Mucosa of gallbladder (tissue), 1 donor: Measurements from ENCODE around the gene FEZF1. TPM values are rescaled to one million over a fixed set of nuclear protein-coding genes. Genes with fewer than 3 reads are reported as not detected.
"Not testable (repeated sequence)": the region's sequence is repeated elsewhere in the genome, so short reads cannot be mapped to it uniquely, and the experiment has no call there.

Experiments used
- DNase-seq: peaks from one replicate; pipeline ENCODE4 v3.0.0-alpha.2; 2020; ENCODE audit warnings: low spot score
- total RNA-seq: library from RNA; stranded (reverse); gene quantifications from one replicate; pipeline ENCODE4 v1.2.1, GENCODE V29; 2021
- donor health status: DM: no; HTN: no; CAD: no.

The FEZF1 gene
- total RNA-seq, 1 donor from 2014 or later: 0.09 TPM

DNA sequence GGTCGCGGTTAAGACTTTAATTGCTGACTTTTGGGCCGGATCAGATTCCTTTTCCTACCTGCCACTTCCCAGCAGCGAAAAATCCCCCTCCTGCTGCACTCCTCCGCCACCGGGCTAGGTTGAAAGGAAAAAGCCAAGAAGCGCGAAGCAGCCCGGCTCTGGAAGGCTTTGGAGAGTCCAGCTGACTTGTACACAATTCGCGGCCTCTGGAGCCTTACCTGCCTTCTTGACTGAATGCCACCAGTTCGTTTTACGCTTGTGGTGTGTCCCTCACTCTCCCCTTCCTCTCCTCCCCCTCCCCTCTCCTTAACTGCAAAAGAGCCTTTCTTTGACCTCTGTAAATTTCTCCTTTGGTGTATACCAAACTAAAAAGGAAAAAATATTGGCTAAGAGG lies 2.7 kb upstream of the FEZF1 start:
- DNase-seq: no peak

DNA sequence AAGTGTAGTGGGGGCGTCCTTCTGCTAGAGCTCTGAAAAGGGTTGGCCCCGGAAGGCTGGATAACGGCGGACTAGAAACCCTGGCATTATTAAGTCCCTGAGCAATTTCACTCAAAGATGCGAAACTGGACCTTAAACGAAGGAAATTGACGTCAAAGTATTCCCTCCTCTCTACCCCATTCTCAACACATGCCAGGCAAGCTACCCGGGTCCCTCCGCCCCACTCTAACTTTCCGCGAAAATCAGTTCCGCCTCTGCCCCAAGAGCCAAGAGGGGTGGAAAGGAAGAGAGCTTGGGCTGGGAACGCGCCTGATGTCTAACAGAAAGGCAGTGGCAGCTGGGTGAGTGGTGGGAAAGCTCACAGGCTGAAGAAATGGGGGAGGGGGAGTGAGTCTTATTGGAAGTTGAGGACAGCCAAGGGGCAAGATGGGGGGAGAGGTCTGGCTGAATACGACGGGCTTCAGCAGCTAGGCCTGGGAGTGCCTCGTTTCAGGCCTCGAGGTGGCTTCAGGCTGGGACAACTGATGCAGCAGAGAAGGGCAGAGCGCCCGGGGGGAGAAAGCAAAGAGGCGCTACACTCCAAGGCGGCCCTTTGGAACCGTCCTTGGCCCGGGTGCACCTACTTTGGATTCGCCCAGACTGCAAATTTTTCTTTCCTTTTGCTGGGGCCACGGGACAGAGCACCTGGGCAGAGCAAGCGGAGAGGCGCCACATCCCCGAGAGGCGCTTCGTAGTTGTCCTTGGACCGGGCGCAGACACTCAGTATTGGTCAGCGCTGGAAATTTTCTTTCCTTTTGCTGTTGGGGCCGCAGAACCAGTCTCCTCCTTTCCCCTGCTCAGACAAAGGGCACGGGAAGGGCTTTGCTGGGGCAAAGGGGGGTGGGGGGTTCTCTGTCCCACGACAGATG lies 2.0 kb upstream of the FEZF1 start:
- DNase-seq: no peak

GRCh38 chr7:122305475-122306319 lies 1.1 kb upstream of the FEZF1 start:
- no peak for DNase-seq

DNA sequence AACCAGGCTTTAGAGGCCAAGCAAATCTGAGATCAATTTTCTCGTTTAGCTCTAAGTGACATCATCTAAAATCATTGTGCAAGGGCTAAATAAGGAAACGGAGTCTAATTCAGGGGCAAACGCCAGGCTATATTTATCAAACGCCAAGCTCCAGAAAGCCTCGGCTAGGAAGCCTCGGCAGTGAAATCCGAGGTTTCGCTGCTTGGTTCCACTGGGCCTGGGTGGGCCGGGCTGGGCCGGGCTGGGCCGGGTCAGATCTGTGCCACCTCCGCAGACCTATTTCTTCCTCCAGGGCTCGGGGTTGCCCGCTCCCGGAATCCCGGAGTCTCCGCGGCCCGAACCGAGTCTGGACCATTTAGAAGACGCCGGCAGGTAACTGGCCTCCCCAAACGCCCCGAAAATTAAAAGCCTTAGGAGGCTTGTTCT lies 459 bp upstream of the FEZF1 start:
- no peak for DNase-seq

DNA sequence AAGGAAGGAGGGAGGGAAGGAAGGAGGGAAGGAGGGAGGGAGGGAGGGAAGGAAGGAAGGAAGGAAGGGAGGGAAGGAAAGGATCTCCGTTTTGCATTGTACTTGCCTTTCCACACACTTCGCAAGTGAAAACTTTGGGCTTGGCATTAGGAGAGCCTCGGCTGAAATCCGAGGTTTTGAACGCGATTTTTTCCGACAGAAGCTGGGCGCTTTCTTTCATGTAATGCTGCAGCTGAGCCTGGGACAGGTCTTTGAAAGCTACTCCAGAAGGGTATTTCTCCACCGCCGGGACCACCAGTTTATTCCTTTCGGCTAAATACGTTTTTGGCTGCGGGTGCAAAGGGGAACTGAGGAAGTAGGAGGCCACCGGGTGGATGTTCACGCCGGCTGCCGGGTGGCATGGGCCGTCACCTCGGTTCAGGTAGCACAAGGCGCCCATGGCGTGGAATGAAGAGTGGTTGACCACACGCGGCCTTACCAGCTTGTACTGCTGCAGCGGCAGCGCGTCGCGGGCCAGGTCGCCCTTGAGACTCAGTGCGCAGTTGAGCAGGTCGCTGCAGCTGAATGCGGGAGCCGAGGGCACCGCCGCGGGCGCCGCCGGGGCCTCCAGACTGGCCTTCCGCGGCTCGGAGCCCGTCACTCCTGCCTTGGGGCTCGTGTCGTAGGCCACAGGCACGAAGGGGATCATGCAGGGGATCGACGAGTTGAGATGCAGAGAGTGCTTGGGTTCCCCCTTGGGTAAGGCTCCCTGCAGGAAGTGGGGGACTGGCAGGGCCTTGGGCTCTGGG lies 825 bp downstream of the FEZF1 start:
- DNase-seq: no peak

DNA sequence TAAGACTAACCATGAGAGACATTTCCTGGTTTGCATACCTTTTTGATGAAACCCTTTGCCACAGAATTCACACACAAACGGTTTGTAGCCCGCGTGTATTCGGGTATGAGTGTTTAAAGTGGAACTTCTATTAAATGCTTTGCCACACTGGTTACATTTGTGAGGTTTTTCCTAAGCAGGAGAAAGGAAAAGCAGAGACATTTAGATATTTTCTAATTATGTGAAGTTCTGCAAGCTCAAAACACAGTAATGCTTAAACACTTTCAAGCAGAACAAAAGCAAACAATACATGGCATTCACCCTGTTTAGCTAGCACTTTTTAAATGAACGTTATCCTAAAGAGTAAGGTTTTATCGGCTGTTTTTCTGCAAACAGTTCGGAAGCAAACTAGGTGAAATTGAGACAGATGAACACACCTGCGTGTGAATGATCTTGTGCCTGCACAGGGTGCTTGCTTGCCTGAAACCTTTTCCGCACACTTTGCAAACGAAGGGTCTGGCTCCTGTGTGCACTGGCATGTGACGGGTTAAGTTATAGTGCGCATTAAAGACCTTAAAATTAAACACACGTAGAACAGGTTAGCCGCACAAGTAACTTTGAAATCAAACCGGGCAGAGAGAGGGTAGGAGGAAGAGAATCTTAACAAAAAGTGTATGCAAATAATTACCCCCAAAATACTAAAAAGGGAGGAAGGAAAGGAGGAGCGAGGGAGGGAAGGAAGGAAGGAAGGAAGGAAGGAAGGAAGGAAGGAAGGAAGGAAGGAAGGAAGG lies 1.6 kb downstream of the FEZF1 start:
- DNase-seq: no peak

- DNase-seq: no peak
Observed at GRCh38 chr7:122301858-122302760, 2.4 kb downstream of the FEZF1 start.

GRCh38 chr7:122300956-122301833 lies 3.4 kb downstream of the FEZF1 start:
- no peak for DNase-seq

DNA sequence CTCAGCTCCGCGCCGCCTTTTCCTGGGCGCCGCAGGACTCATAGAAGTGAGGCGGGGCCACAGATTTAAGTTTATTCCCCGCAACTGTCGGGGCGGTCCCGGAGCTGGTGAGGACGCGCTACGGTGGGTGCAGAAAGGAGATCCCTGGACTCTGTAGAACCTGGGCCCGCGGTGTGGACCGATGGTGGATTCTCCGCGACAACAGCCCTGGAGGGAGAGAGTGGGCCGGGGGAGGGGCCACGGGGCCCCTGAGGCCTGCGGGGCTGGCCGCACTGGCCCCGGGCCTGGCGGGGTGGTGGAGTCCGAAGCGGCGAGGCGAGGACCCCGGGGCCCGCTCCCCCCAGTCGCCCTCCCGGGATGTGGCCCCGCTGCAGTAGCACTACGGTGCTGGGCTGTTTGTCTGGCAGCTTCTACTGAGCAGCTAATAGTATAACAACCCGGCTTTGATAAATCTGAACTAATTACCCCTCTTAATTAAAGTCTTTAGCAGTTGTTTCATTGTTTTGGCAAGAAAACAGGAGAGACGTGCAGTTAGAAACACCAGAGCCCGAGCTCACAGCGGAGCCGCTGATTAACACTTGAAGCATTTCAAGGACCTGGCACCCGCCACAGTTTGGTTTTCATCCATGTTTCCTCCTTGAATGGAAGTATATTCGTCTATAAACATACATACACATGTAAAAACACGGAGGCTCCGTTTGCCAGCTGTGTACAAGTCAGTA lies 4.2 kb downstream of the FEZF1 start:
- DNase-seq: no peak

DNA sequence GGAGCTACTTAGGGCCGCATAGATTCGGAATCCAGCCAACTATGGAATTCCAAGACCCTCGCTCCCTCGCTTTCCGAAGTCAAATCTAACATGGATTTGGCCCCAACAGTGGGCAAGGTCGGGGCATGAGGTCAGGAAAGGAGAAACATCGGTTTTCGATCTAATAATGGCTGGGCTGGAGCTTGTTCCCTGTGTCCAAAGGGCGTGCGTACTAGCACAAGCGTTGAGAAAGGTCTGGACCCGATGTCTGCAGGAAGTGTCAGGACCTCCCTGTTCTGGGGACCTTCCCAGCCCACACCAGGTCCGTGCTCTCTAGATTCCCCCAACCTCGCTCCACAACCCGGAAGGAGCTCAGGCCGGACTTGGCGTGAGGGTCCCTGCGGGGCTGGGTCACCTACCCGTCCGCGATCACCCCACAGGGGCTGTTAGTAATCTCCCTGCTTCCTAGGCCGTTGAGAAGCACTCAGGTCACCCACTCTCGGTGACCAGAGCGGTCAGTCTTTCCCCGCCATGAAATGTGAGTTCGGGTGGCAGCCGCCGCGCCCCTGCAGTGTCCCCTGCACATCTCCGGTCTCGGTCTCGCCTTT lies 4.8 kb downstream of the FEZF1 start:
- DNase-seq: no peak

DNA sequence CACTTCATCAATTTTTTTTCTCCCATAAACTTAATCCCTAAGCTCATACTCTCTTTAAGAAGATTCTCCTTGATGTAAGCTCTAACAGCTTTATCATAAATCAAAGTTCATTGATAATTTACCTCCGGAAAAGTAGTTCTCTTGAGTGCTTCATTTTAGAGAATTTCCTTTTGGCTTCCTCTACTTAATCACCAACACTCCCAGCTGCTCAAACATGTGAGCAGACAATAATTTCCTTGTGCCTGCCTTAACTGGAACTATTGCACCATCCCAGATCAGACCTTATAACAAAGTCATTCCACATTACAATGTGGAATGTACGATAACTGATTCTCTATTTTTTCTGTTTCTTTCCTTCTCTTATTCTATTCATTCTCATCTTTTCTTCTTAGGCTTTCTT lies 5.9 kb downstream of the FEZF1 start:
- no peak for DNase-seq

DNA sequence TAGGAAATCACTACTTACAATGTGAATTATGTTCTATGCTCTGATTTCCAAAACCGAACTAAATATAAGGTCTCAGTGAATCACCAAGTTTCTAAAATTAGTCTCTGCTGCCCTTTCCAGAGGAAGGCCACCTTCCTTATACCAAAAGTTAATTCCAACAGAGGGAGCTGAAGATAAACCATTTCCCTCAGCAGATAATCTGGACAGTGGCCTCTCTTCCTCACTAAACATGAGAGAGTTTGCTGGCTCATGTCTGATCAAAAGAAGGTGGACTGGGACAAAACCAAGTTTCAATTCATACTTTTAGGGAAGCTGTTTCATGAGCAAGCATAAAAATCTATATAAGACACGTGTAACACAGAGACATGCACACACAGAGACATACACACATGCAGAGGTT lies 6.4 kb downstream of the FEZF1 start:
- no peak for DNase-seq

DNA sequence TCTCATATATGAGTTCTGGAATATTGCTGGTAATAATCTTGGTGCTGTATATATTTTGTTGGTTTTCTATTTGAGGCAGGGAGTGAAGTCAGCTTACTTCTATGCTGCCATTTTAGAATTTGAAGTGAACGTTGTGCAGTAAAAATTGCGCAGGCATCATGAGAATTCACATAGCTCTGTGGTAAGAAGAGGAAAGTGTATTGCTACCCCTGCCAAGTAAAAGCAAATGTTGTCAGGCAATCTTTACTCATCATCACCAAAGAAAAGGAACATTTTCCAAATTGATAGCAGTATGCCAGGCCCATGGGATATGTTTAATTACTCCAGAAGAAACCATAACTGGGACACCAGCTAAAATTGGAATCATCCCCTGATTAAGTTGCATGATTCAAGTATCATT lies 13.4 kb downstream of the FEZF1 start:
- DNase-seq: no peak

GRCh38 chr7:122290476-122290875 lies 14.1 kb downstream of the FEZF1 start:
- no peak for DNase-seq

GRCh38 chr7:122289426-122289825 lies 15.1 kb downstream of the FEZF1 start:
- DNase-seq: no peak

- DNase-seq: not testable (repeated sequence)
Observed at GRCh38 chr7:122284608-122285007, 19.9 kb downstream of the FEZF1 start.

DNA sequence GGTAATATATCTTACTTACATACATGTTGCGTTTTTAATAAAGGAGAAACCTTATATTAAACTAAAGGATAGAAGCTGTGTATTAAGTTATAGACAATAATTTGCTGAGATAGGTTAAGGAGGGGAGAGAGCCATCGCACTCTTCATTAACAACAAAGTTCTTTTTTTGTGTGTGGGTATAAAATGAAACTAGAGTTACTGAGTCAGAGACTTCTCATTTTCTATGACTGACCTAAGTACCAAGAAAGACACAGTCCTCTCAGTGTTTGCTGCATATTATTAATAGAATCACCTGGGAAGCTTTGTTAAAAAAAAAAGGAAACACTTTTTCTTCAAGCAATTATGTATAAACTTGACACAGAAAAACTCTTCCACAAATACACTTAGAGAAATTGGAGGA lies 31.4 kb downstream of the FEZF1 start:
- no peak for DNase-seq

DNA sequence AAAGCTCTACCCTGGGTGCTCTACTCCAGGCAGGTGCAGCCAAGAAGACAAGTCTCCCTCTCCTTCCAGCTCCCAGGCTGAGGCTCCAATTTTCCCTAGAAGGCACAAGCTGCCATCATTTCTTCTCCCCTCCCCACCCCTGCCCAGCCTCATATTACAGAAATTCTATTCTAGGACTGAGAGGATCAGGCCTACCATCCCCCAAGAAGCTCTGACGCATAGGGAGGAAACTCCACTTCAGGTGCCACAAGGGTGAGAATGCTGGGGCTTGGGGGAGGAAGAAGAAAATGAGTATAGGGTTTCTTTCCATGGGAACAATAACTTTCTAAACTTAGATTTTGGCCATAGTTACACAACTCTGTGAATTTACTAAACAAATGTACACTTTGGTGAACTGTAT lies 35.3 kb downstream of the FEZF1 start:
- DNase-seq: no peak
